Activated CD8-positive, alpha-beta T cell treated with anti-CD3 and anti-CD28 coated beads for 36 hours (primary cell): ENCODE data around the gene U2AF1L4. TPM values are rescaled to one million over a fixed set of nuclear protein-coding genes. Genes with fewer than 3 reads are reported as not detected.
A peak's percentile ranks its signal among the peaks of the same experiment; 100 is the strongest.

Source experiments
- ATAC-seq: fragments of 200-7000 bp; cut with Tn5 transposase; one replicate; pipeline ENCODE4 v1.10.0; 2021; ENCODE audit warnings: mild to moderate bottlenecking, moderate library complexity
- CTCF ChIA-PET: fragments of 350-600 bp; sonication (Branson Sonifier 250); formaldehyde crosslinking; loops from one replicate; lab custom pipeline; 2021; ENCODE audit warnings: antibody characterized with exemption; lab: Charles Lee
- POLR2A ChIA-PET: fragments of 350-600 bp; sonication (Branson Sonifier 250); formaldehyde crosslinking; loops from one replicate; lab custom pipeline; 2021; ENCODE audit warnings: antibody characterized with exemption; lab: Charles Lee
- DNase-seq: peaks from one replicate; pipeline ENCODE4 v3.0.0-alpha.2; 2020
- H3K27ac Mint-ChIP-seq: one replicate; pipeline ENCODE4 v1.8.0; 2021; ENCODE audit warnings: mild to moderate bottlenecking, mixed read lengths
- H3K27me3 Mint-ChIP-seq: one replicate; pipeline ENCODE4 v1.8.0; 2021; ENCODE audit warnings: mixed read lengths
- H3K36me3 Mint-ChIP-seq: one replicate; pipeline ENCODE4 v1.8.0; 2021; ENCODE audit warnings: low read depth, mixed read lengths
- H3K4me1 Mint-ChIP-seq: one replicate; pipeline ENCODE4 v1.8.0; 2021; ENCODE audit warnings: low read depth, mixed read lengths
- H3K4me3 Mint-ChIP-seq: one replicate; pipeline ENCODE4 v1.8.0; 2021; ENCODE audit warnings: mild to moderate bottlenecking, moderate library complexity, mixed read lengths
- H3K9me3 Mint-ChIP-seq: one replicate; pipeline ENCODE4 v1.8.0; 2021; ENCODE audit warnings: mixed read lengths
- intact Hi-C: fragments of 100-400 bp; cut with micrococcal nuclease; formaldehyde crosslinking; loops from one replicate; pipeline ENCODE4 v1.10.0; 2022
- total RNA-seq, 2 experiments: library from RNA; stranded (reverse); gene quantifications; one replicate each; pipeline ENCODE4 v1.2.3, GENCODE V29; 2021
- TF ChIP-seq, protein P1 (sequence below): fragments of 200-600 bp; IDR thresholded peaks from one replicate; pipeline ENCODE4 v1.8.0; 2022; ENCODE audit warnings: antibody characterized with exemption, mild to moderate bottlenecking

U2AF1L4 gene
- total RNA-seq, 2 experiments from 2014 or later = 41.7 to 42.5 TPM

- intact Hi-C loops = loop anchor here (5.0 kb wide), 1 partner anchor 36 kb away; no protein-coding TSS in a partner anchor
- Mint-ChIP-seq H3K27ac (peak within 1 kb of the TSS; percentile 96), H3K36me3 (peaks cover 16% of the 10 kb centered on the region), H3K4me3 (peak within 1 kb of the TSS; percentile 99), H3K9me3 (no peaks in the 10 kb centered on the region), H3K4me1 (peaks cover 36% of the 10 kb centered on the region), H3K27me3 (no peaks in the 10 kb centered on the region)
- peak; percentile 100 for DNase-seq
- POLR2A ChIA-PET = interaction anchor here (0.8 to 7.5 kb wide), 8 partner anchors 8 to 108 kb away, joined by 3 to 99 read pairs (median 4); partner anchors contain the start of genes HSPB6 and KMT2B
- TF ChIP-seq, protein P1, sequence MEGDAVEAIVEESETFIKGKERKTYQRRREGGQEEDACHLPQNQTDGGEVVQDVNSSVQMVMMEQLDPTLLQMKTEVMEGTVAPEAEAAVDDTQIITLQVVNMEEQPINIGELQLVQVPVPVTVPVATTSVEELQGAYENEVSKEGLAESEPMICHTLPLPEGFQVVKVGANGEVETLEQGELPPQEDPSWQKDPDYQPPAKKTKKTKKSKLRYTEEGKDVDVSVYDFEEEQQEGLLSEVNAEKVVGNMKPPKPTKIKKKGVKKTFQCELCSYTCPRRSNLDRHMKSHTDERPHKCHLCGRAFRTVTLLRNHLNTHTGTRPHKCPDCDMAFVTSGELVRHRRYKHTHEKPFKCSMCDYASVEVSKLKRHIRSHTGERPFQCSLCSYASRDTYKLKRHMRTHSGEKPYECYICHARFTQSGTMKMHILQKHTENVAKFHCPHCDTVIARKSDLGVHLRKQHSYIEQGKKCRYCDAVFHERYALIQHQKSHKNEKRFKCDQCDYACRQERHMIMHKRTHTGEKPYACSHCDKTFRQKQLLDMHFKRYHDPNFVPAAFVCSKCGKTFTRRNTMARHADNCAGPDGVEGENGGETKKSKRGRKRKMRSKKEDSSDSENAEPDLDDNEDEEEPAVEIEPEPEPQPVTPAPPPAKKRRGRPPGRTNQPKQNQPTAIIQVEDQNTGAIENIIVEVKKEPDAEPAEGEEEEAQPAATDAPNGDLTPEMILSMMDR = no peak
- CTCF ChIA-PET = interaction anchor here (0.9 to 2.0 kb wide), 7 partner anchors 9 to 137 kb away, joined by 3 to 10 read pairs (median 4); partner anchors contain the start of gene HSPB6
- ATAC-seq = peak; percentile 81
These were observed 3.1 kb upstream of the U2AF1L4 start, which contains the start of gene LIN37 for GRCh38 chr19:35748106-35749020. Gene LIN37 (plus strand): TSS chr19:35748576. CDS start chr19:35748725, 149 bp downstream.

DNA sequence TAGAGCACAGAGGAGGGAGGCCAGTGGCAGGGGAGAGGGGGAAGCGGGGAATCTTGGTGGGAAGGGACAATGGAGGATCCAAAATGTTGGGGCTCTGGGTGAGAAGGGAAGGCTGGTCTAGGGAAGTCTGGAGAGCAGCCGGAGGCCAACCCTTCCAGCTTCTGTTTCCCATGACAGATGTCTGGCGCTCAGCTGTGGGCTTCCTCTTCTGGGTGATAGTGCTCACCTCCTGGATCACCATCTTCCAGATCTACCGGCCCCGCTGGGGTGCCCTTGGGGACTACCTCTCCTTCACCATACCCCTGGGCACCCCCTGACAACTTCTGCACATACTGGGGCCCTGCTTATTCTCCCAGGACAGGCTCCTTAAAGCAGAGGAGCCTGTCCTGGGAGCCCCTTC is 1.3 kb upstream of the U2AF1L4 start:
- peaks cover 30% of the 10 kb centered on the region for H3K36me3 Mint-ChIP-seq
- H3K27me3 Mint-ChIP-seq = no peaks in the 10 kb centered on the region
- H3K4me1 Mint-ChIP-seq = peaks cover 43% of the 10 kb centered on the region
- ATAC-seq (no peak), DNase-seq (no peak)
- TF ChIP-seq, protein P1 = no peak
- peak overlapping the region; percentile 97 for H3K27ac Mint-ChIP-seq
- POLR2A ChIA-PET = interaction anchor here (1.6 to 7.5 kb wide), 3 partner anchors 10 to 33 kb away, joined by 5 to 99 read pairs (median 19); partner anchors contain the start of gene HSPB6
- intact Hi-C loops = loop anchor here (5.0 kb wide), 1 partner anchor 34 kb away; no protein-coding TSS in a partner anchor
- no peaks in the 10 kb centered on the region for H3K9me3 Mint-ChIP-seq
- CTCF ChIA-PET = interaction anchor here (1.4 to 2.6 kb wide), 2 partner anchors 52 to 73 kb away, joined by 3 to 10 read pairs; no protein-coding TSS in a partner anchor
- peak overlapping the region; percentile 87 for H3K4me3 Mint-ChIP-seq

DNA sequence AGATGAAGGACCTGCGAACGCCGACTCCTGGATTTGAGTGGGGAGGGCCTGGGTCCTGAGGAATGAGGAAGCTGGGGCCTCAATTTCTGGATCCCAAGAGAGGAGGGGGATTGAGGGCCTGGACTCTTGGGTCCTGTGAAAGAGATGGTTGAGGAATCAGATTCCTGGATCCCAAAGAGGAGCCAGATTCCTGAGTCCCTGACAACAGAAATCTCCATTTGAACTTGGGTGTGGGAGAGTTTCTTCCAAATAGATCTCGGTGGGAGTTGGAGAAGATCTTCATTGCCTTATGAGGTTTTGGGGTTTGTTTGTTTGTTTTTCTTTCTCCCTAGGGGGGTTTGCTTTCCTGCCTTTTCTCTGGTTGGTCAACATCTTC is 857 bp upstream of the U2AF1L4 start:
- intact Hi-C loops = loop anchor here (5.0 kb wide), 1 partner anchor 34 kb away; no protein-coding TSS in a partner anchor
- H3K27ac Mint-ChIP-seq = peak overlapping the region; percentile 97
- H3K27me3 Mint-ChIP-seq = no peaks in the 10 kb centered on the region
- TF ChIP-seq, protein P1 = no peak
- ATAC-seq (no peak), DNase-seq (no peak)
- peaks cover 43% of the 10 kb centered on the region for H3K4me1 Mint-ChIP-seq
- no peaks in the 10 kb centered on the region for H3K9me3 Mint-ChIP-seq
- ChIA-PET CTCF (interaction anchor here (1.4 to 4.4 kb wide), 4 partner anchors 9 to 73 kb away, joined by 3 to 18 read pairs (median 6); no protein-coding TSS in a partner anchor), POLR2A (interaction anchor here (0.9 to 7.5 kb wide), 9 partner anchors 9 to 155 kb away, joined by 3 to 99 read pairs (median 4); partner anchors contain the start of genes HSPB6 and NFKBID)
- H3K36me3 Mint-ChIP-seq = peaks cover 31% of the 10 kb centered on the region
- H3K4me3 Mint-ChIP-seq = peak overlapping the region; percentile 87

DNA sequence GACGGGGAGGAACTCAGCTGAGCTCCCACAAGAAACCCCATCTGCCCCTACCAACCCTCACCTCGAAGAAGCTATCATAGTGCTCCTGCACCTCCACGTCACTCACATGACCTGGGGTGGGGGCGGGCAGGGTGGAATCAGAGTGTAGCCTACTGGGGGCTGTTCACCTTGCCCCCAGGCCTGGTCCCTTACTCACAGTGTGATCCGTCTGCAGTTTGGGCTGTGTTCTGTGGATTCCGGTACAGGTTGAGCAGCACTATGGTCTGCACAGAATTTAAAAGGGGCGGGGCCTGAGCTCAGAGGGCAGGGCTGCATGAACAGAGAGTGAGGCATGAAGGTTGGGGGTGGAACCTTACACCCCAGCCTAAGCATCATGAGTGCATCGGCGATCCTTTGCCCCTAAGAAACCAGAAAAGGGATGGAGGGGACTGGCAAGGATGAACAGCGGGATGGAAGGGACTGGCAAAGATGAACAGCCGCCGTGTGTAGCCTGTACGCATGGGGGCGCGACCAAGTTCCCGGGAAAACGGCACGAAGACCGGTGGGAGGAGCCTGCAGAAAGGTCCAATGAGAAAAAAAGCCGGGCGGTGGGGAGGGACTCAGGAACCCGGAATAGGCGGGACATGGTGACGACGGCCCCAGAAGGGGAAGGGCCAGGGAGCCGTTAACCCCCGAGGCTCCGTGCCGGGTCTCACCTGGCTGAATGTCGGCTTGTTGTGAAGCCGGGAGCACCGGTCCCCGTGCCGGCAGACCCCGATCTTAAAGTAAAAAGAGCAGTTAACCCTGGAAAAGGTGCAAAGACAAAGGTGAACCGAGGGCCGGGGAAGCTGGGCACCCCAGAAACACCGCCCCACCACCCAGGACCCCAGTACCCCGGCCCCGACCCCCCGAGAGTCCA is 539 bp downstream of the U2AF1L4 start:
- DNase-seq (peak; percentile 97), ATAC-seq (peak; percentile 54)
- H3K27ac Mint-ChIP-seq = peak overlapping the region; percentile 97
- ChIA-PET CTCF (interaction anchor here (1.4 to 4.4 kb wide), 5 partner anchors 8 to 75 kb away, joined by 3 to 18 read pairs (median 3); no protein-coding TSS in a partner anchor), POLR2A (interaction anchor here (0.6 to 7.5 kb wide), 16 partner anchors 10 to 156 kb away, joined by 3 to 99 read pairs (median 4); partner anchors contain the start of genes COX6B1, HSPB6, KMT2B and NFKBID)
- no peaks in the 10 kb centered on the region for H3K9me3 Mint-ChIP-seq
- H3K36me3 Mint-ChIP-seq = peaks cover 38% of the 10 kb centered on the region
- peaks cover 37% of the 10 kb centered on the region for H3K4me1 Mint-ChIP-seq
- intact Hi-C loops = loop anchor here (5.0 kb wide), 1 partner anchor 32 kb away; no protein-coding TSS in a partner anchor
- H3K27me3 Mint-ChIP-seq = no peaks in the 10 kb centered on the region
- TF ChIP-seq, protein P1 = no peak
- peak overlapping the region; percentile 87 for H3K4me3 Mint-ChIP-seq
